Measurements from ENCODE around the gene ABHD15.

ABHD15 gene

DNA sequence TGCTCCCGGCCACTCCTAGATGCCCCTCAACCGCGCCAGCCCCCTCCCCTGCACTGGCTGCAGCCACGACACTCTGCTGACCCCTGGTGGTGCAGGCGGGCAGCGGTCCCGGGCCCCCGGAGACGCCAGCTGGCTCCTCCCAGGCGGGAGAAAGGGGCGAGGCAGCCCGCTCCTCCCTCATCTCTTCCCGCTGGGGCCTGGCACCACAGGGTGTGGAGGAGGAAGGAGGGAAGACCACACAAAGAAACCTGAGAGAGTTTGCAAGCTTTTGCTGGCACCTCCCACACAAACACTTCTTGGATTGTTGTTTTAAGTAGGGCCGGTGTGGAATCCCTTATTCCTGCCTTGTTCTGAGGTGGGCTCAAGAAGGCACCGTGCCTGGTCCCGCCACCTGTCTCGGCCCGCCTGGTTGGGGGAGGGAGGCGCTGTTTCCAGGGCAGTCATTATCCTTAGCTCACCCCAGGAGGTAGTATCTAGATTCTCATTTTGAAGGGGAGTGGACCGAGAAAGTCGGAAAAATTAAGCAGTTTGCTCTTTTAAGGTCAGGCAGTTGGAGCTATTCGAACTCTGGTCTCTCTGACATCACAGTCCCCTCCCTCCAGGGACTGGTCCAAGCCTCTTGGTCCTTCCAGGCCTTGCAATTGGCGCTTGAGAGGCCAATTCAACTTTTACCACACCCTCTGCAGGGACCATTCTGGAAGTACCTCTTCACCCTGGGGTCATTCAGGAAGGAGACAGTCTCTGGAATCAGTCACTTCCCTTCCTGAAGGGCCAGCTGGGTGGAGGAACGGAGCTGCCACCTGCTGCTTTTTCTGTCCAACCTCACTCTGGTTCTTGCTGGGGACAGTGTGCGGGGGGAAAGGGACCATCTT lies 25.1 kb upstream of the ABHD15 start:
- TF ChIP-seq ZC3H10 (CRISPR knock-in tag; IDR thresholded peaks at IDR 0.05) = no peak
- no peak for TF ChIP-seq POU6F1 (CRISPR knock-in tag; IDR thresholded peaks at IDR 0.05; ENCODE audit: borderline replicate concordance, low read depth)
- TF ChIP-seq, protein P1, sequence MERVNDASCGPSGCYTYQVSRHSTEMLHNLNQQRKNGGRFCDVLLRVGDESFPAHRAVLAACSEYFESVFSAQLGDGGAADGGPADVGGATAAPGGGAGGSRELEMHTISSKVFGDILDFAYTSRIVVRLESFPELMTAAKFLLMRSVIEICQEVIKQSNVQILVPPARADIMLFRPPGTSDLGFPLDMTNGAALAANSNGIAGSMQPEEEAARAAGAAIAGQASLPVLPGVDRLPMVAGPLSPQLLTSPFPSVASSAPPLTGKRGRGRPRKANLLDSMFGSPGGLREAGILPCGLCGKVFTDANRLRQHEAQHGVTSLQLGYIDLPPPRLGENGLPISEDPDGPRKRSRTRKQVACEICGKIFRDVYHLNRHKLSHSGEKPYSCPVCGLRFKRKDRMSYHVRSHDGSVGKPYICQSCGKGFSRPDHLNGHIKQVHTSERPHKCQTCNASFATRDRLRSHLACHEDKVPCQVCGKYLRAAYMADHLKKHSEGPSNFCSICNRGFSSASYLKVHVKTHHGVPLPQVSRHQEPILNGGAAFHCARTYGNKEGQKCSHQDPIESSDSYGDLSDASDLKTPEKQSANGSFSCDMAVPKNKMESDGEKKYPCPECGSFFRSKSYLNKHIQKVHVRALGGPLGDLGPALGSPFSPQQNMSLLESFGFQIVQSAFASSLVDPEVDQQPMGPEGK (CRISPR knock-in tag; IDR thresholded peaks at IDR 0.05; ENCODE audit: borderline replicate concordance) = peak; percentile 80
- TF ChIP-seq BACH2 (CRISPR knock-in tag; IDR thresholded peaks at IDR 0.05; ENCODE audit: borderline replicate concordance) = no peak
- TF ChIP-seq ZNF565 (CRISPR knock-in tag; conservative IDR thresholded peaks at IDR 0.05; ENCODE audit: low read depth) = no peak
- TF ChIP-seq GLIS3 (CRISPR knock-in tag; IDR thresholded peaks at IDR 0.05) = no peak
- TF ChIP-seq ZFP3 (CRISPR knock-in tag; IDR thresholded peaks at IDR 0.05) = no peak
- TF ChIP-seq OSR1 (CRISPR knock-in tag; IDR thresholded peaks at IDR 0.05) = no peak
- no peak for TF ChIP-seq CSDC2 (CRISPR knock-in tag; IDR thresholded peaks at IDR 0.05)
- TF ChIP-seq ZNF70 (CRISPR knock-in tag; IDR thresholded peaks at IDR 0.05) = no peak
- TF ChIP-seq SNAI2 (CRISPR knock-in tag; IDR thresholded peaks at IDR 0.05) = no peak
- TF ChIP-seq, protein P2, sequence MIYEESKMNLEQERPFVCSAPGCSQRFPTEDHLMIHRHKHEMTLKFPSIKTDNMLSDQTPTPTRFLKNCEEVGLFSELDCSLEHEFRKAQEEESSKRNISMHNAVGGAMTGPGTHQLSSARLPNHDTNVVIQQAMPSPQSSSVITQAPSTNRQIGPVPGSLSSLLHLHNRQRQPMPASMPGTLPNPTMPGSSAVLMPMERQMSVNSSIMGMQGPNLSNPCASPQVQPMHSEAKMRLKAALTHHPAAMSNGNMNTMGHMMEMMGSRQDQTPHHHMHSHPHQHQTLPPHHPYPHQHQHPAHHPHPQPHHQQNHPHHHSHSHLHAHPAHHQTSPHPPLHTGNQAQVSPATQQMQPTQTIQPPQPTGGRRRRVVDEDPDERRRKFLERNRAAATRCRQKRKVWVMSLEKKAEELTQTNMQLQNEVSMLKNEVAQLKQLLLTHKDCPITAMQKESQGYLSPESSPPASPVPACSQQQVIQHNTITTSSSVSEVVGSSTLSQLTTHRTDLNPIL (CRISPR knock-in tag; IDR thresholded peaks at IDR 0.05; ENCODE audit: low read depth) = no peak
- no peak for TF ChIP-seq ISL1 (CRISPR knock-in tag; IDR thresholded peaks at IDR 0.05)
- no peak for TF ChIP-seq TSHZ2 (CRISPR knock-in tag; IDR thresholded peaks at IDR 0.05)
- no peak for TF ChIP-seq TCF4 (CRISPR knock-in tag; IDR thresholded peaks at IDR 0.05; ENCODE audit: borderline replicate concordance)
- no peak for TF ChIP-seq ZNF8 (CRISPR knock-in tag; IDR thresholded peaks at IDR 0.05)
- TF ChIP-seq ESRRG (CRISPR knock-in tag; IDR thresholded peaks at IDR 0.05) = 0 out of 2 replicates have a peak, but pooled peaks have one; percentile 3
- ATAC-seq = peak; percentile 78

DNA sequence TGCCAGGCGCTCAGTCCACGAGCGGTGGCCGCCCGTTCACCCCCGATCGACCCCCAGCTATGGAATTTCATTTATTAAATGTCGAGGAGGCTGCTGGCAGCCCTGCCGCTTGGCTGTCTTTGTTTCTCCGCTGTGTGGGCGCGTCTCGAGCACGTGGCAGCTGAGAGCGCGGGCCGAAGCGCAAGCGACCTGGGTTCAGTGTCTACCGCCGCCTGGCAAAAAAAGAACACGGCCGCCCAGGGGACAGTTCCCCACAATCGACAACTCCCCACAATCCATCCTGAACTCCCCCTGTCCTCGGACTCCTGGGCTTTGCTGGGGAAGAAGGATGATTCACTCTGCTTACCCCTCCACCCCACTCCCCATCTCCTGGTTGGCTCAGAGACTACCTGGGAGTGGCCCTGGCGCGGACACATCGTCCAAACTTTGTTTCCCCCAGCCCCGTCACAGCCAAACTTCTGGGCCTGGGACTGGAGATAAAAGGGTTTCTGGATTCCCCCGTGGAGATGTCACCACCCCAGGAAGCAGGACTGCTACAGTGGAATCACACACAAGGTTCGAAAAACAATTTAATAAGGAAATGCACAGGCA lies 24.4 kb upstream of the ABHD15 start:
- ATAC-seq = peak; percentile 53
- TF ChIP-seq ZNF8 (CRISPR knock-in tag; IDR thresholded peaks at IDR 0.05) (no peak), CSRNP3 (CRISPR knock-in tag; IDR thresholded peaks at IDR 0.05) (no peak), BACH2 (CRISPR knock-in tag; IDR thresholded peaks at IDR 0.05; ENCODE audit: borderline replicate concordance) (no peak), ZNF70 (CRISPR knock-in tag; IDR thresholded peaks at IDR 0.05) (no peak), RARB (CRISPR knock-in tag; IDR thresholded peaks at IDR 0.05) (no peak)

All from SK-N-SH treated with all-trans-retinoic acid at 6 μM for 48 hours (cell line).